Lower leg skin (tissue), 4 donors: ENCODE results near the gene EEF2. TPM values are rescaled to one million over a fixed set of nuclear protein-coding genes. Genes with fewer than 3 reads are reported as not detected.

Experiments used
- DNase-seq, 2 donors: peaks; one replicate each; pipeline ENCODE4 v3.0.0-alpha.2; 2019; ENCODE audit warnings: low spot score in 2 of 2
- H3K4me3 ChIP-seq: fragments of 200-600 bp; sonication (generic); 2 replicates; pipeline ENCODE4 v1.5.1; 2017; ENCODE audit warnings: mild to moderate bottlenecking, low read depth; ENCODE audit not compliant: poor library complexity, severe bottlenecking
- CTCF ChIP-seq, 3 donors: fragments of 450-650 bp; IDR thresholded peaks; one replicate each; pipeline ENCODE4 v1.5.1; 2016; ENCODE audit warnings: antibody characterized with exemption in 3 of 3, mild to moderate bottlenecking in 3 of 3, moderate library complexity in 2 of 3
- POLR2A ChIP-seq, 2 donors: fragments of 450-650 bp; IDR thresholded peaks; one replicate each; pipeline ENCODE4 v1.6.1; 2016 to 2017; ENCODE audit warnings: antibody characterized with exemption in 2 of 2, mild to moderate bottlenecking in 1 of 2, moderate library complexity in 1 of 2
- WGBS, 2 donors: methylation state at CpG; one replicate each; pipeline ENCODE4 v1.1.5; 2018; 5-methylcytosine and 5-hydroxymethylcytosine counted together
- intact Hi-C: fragments of 100-400 bp; cut with DNase I; formaldehyde crosslinking; loops from one replicate; pipeline ENCODE4 v1.15.0; 2023; ENCODE audit warnings: low total_unique reads
- total RNA-seq, 4 donors: library from RNA; depleted of rRNA; stranded (reverse); fragments of >200 nt; gene quantifications; one replicate each; pipeline ENCODE4 v1.1.0, GENCODE V29; 2016

The EEF2 gene
- total RNA-seq, 4 donors from 2014 or later, result 2,068 to 2,517 (median 2,443) TPM

- no peak for TF ChIP-seq POLR2A (IDR thresholded peaks at IDR 0.05)
- TF ChIP-seq CTCF (IDR thresholded peaks at IDR 0.05), result no peak
- DNase-seq, result no peak
- WGBS, 2 donors, result 48 to 66% methylated on average over 7 of the region's 7 CpGs
- no peak overlapping the region for H3K4me3 ChIP-seq
- intact Hi-C loops, result no loop called here
Observed at GRCh38 chr19:3983542-3983914, 1.7 kb downstream of the EEF2 start.

GRCh38 chr19:3982701-3983541 lies 2.3 kb downstream of the EEF2 start:
- H3K4me3 ChIP-seq, result no peak overlapping the region
- no peak for TF ChIP-seq POLR2A (IDR thresholded peaks at IDR 0.05)
- no peak for TF ChIP-seq CTCF (IDR thresholded peaks at IDR 0.05)
- DNase-seq, result peak in 1 of 2 donors; percentile 26
- intact Hi-C loops, result no loop called here
- WGBS, 2 donors, result 83 to 85% methylated on average over 40 of the region's 40 CpGs

- no peak for TF ChIP-seq POLR2A (IDR thresholded peaks at IDR 0.05)
- TF ChIP-seq CTCF (IDR thresholded peaks at IDR 0.05), result no peak
- DNase-seq, result peak in 1 of 2 donors; percentile 14
- no peak overlapping the region for H3K4me3 ChIP-seq
- 86% methylated on average over 39 of the region's 39 CpGs for WGBS, 2 donors
- intact Hi-C loops, result no loop called here
Observed at GRCh38 chr19:3981736-3982681, 3.3 kb downstream of the EEF2 start.

GRCh38 chr19:3981373-3981735 lies 3.9 kb downstream of the EEF2 start:
- DNase-seq, result no peak
- TF ChIP-seq CTCF (IDR thresholded peaks at IDR 0.05) (no peak), POLR2A (IDR thresholded peaks at IDR 0.05) (no peak)
- intact Hi-C loops, result no loop called here
- WGBS, 2 donors, result 87 to 91% methylated on average over 10 of the region's 10 CpGs
- H3K4me3 ChIP-seq, result no peak overlapping the region

GRCh38 chr19:3980353-3981251 lies 4.7 kb downstream of the EEF2 start:
- DNase-seq, result no peak
- no peak overlapping the region for H3K4me3 ChIP-seq
- intact Hi-C loops, result no loop called here
- 88 to 89% methylated on average over 28 to 30 of the region's 31 CpGs for WGBS, 2 donors
- TF ChIP-seq POLR2A (IDR thresholded peaks at IDR 0.05), result no peak
- no peak for TF ChIP-seq CTCF (IDR thresholded peaks at IDR 0.05)
